ENCODE measurements around the gene IL10RA. TPM values are rescaled to one million over a fixed set of nuclear protein-coding genes. Genes with fewer than 3 reads are reported as not detected.
A peak's percentile ranks its signal among the peaks of the same experiment; 100 is the strongest.

Gene IL10RA
- total RNA-seq (2021; ENCODE audit: unreplicated experiment) (0.41 TPM), Bru-seq, nascent RNA (percentile 11 among the genes with signal in this experiment), BruChase-seq, experiment 1, labeled RNA remaining after a 2-hour chase (percentile 16 among the genes with signal in this experiment), BruChase-seq, experiment 2, labeled RNA remaining after a 6-hour chase (percentile 24 among the genes with signal in this experiment)
- not detected for polyA plus RNA-seq (2012; ENCODE audit: insufficient read length)
- long read RNA-seq = 0 reads

- DNase-seq (ENCODE audit: low read depth, low spot score) (no peak), ATAC-seq (peak; percentile 97)
- peak within 1 kb of the TSS; percentile 45 to 51 for H3K4me3 ChIP-seq (ENCODE audit: low read depth in 2 of 2, low read length in 2 of 2)
- no peaks in the 10 kb centered on the region for H3K36me3 ChIP-seq (ENCODE audit: control insufficient read depth, insufficient read depth, low read length)
- BruUV-seq (replicated peaks) = no TSS peak
- intact Hi-C loops (cut with micrococcal nuclease; ENCODE audit: unreplicated experiment) (no loop called here), in situ Hi-C loops (cut with HindIII; ENCODE audit: low pct_unique_long_range_greater_than_20kb, low sequenced_read_pairs) (no loop called here)
- TF ChIP-seq TCF7L2 (IDR thresholded peaks at IDR 0.05; ENCODE audit: low read depth, low read length) (no peak), REST (IDR thresholded peaks at IDR 0.05; ENCODE audit: insufficient read depth in 1 of 2, low read depth in 2 of 2, low read length in 1 of 2) (no peak), POLR2AphosphoS5 (IDR thresholded peaks at IDR 0.05; ENCODE audit: low read depth, low read length) (no peak), SIN3A (IDR thresholded peaks at IDR 0.05; ENCODE audit: borderline replicate concordance, insufficient read depth, low read depth, low read length) (no peak), CTCF (IDR thresholded peaks at IDR 0.05) (no peak)
- peaks cover 28% of the 10 kb centered on the region for H3K27me3 ChIP-seq (ENCODE audit: control insufficient read depth, insufficient read depth, low read length)
- ChIA-PET POLR2A (interaction anchor here (0.7 kb wide), 1 partner anchor 11 kb away, joined by 4 read pairs; no protein-coding TSS in a partner anchor), CTCF (no interaction called here)
- H3K27ac ChIP-seq (ENCODE audit: low read length) = no peak within 1 kb of the TSS
- no peaks in the 10 kb centered on the region for H3K9me3 ChIP-seq (ENCODE audit: control insufficient read depth, insufficient read depth, low read depth, low read length)
- H3K4me1 ChIP-seq (ENCODE audit: control insufficient read depth, insufficient read depth, low read length) = no peaks in the 10 kb centered on the region
Measured at GRCh38 chr11:117985953-117986887, at the start of gene IL10RA. TSS of gene IL10RA (plus strand) at chr11:117986394. CDS start at chr11:117986468, 74 bp downstream.

- TF ChIP-seq SIN3A (IDR thresholded peaks at IDR 0.05; ENCODE audit: borderline replicate concordance, insufficient read depth, low read depth, low read length) (no peak), REST (IDR thresholded peaks at IDR 0.05; ENCODE audit: insufficient read depth in 1 of 2, low read depth in 2 of 2, low read length in 1 of 2) (no peak), TCF7L2 (IDR thresholded peaks at IDR 0.05; ENCODE audit: low read depth, low read length) (no peak), POLR2AphosphoS5 (IDR thresholded peaks at IDR 0.05; ENCODE audit: low read depth, low read length) (no peak), CTCF (IDR thresholded peaks at IDR 0.05) (no peak)
- Histone ChIP-seq H3K27me3 (ENCODE audit: control insufficient read depth, insufficient read depth, low read length) (peaks cover 20% of the 10 kb centered on the region), H3K27ac (ENCODE audit: low read length) (no peak overlapping the region), H3K36me3 (ENCODE audit: control insufficient read depth, insufficient read depth, low read length) (no peaks in the 10 kb centered on the region), H3K4me3 (ENCODE audit: low read depth in 2 of 2, low read length in 2 of 2) (no peak overlapping the region), H3K9me3 (ENCODE audit: control insufficient read depth, insufficient read depth, low read depth, low read length) (no peaks in the 10 kb centered on the region), H3K4me1 (ENCODE audit: control insufficient read depth, insufficient read depth, low read length) (no peaks in the 10 kb centered on the region)
- ChIA-PET CTCF (interaction anchor here (0.7 to 1.5 kb wide), 2 partner anchors 10 to 11 kb away, joined by 4 to 5 read pairs; no protein-coding TSS in a partner anchor), POLR2A (no interaction called here)
- BruUV-seq (replicated peaks) = no TSS peak
- no peak for DNase-seq (ENCODE audit: low read depth, low spot score)
- in situ Hi-C loops (cut with HindIII; ENCODE audit: low pct_unique_long_range_greater_than_20kb, low sequenced_read_pairs) (no loop called here), intact Hi-C loops (cut with micrococcal nuclease; ENCODE audit: unreplicated experiment) (no loop called here)
- ATAC-seq = no peak
Measured at GRCh38 chr11:117936973-117937372, 49.2 kb upstream of the IL10RA start.

All from Panc1 (cell line).